GM21367 (cell line): ENCODE measurements around the gene ELF4.

Source experiments
- ATAC-seq: cut with Tn5 transposase; IDR thresholded peaks from one replicate; pipeline ENCODE4 v1.9.1; 2021; ENCODE audit not compliant: unreplicated experiment

The ELF4 gene

DNA sequence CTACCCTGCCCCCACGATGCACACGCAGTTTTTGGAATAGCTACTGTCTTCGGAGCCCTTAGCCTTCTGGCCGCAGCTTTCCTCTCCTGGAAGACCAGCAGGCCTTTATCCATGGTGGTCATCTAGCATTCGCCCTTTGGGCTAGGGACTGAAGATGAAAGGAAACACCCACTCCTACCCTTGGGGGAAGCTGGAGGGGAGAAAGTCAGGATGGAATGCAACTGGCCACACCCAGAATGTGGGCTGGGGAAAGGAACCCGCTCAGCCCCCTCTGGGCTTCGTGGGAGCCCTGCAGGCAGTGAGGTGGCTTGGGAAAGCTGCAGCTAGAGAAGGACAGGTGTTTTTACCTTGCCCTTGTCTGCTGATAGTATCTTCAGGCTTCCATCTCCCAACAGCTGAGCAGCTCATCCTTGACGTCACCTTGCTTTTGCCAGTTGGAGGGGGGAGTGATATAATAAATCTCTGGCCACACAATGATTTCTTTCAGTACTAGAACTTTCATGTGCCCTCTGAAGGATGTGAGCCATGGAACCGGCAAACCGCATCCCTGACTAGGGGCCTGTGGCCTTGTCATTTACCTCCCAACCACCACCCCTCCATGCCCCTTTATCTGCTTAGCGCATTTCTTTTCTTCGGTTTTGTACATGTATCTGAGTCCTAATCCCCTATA lies 59.0 kb downstream of the ELF4 start:
- no peak for ATAC-seq

DNA sequence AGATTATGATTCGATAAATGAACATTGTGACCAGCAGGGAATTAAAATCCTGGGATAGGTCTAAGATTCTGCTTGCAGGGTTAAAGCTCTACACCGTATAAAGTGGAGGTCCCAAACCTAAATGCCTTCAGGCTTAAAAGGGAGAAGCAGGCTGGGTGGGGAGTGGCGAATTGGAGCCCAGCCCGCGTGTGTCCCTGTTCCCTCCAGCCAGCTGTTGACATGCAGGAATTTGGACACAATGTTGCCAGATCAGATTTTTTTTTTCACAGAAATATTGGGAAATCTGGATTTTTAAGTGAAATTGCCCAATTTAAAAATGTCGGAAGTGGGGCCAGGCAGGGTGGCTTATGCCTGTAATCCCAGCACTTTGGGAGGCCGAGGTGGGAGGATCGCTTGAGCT lies 60.5 kb downstream of the ELF4 start:
- no peak for ATAC-seq

DNA sequence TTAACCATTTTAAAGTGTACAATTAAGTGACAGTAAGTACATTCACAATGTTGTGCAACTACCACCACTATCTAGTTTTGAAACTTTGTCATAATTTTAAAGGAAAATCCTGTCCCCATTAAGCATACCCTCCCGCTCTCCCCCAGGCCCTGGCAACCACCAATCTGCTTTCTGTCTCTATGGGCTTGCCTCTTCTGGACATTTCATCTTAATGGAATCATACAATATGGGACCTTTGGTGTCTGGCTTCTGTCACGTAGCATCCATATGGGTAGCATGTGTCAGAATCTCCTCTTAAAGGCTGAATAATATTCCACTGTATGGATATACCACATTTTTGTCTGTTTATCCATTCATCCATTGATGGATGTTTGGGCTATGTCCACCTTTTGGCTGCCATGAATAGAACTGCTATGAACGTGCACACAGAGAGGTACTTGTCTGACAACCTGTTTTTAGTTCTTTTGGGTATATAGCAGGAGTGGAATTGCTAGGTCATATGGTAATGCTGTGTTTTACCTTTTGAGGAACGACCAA lies 61.5 kb downstream of the ELF4 start:
- ATAC-seq = no peak

DNA sequence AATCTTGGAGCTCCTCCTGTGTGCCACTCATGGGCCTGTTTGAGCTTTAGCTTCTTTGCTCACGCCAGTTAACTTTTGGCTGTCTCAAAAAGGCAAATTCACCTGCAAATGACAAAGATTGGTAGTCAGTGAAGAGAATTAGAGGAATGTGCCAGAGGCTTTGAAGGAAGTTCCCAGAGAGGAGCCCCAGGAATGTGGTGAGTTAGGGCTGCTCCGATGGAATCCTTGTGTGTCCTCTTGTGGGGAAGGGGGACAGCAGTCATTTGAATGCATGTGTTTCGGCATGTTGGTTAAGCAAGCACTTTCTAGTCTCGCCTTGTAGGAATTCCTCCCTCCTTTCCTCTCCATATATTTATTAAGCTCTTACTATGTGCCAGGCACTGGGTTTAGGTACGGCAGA lies 62.9 kb downstream of the ELF4 start:
- ATAC-seq = no peak

DNA sequence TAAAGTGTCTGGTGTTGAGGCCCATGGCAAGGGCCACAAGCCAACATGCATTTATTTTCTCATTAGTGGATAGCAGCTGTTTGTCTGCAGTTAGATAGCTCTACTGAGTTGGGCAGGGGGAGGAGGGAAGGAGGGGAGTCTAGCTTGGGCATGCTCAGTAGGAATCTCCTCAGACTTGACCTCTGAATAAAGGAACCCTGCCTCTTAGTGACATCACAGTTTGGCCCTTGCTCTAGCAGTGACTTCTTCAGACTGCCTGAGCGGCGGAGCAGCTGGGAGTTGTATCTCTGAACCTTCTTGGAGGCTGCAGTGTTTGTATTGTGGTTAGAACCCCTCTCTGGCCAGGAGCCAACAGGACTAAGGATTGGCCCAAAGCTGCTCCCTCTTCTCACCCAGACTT lies 70.5 kb downstream of the ELF4 start:
- ATAC-seq = no peak

DNA sequence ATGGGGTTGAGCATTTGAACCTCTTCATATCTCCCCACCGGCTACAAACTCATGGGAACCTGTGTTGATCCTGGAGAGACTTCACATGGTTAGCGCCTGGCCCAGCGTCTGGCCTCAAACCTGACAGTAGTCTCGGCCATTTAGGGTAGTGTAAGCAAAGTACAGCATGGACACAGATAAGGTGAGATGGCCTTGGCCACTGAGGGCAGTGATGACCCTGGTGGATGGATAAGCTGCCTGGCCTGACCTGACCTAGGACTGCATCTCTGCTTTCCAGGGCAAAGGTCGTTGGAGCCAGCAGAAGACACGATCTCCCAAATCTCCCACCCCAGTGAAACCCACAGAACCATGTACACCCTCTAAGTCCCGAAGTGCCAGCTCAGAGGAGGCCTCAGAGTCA lies 76.1 kb downstream of the ELF4 start:
- ATAC-seq = no peak

DNA sequence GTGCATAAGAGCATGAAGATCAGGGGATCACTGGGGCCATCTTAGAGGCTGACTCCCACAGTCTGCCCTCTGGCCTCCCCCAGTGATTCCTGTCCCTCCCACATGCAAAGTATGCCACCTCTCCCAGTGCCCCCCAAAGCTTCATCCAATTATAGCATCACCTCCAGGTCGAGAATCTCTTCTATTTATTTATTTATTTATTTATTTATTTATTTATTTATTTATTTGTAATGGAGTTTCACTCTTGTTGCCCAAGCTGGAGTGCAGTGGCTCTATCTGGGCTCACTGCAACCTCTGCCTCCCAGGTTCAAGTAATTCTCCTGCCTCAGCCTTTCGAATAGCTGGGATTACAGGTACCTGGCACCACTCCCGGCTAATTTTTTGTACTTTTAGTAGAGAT lies 77.7 kb downstream of the ELF4 start:
- no peak for ATAC-seq

DNA sequence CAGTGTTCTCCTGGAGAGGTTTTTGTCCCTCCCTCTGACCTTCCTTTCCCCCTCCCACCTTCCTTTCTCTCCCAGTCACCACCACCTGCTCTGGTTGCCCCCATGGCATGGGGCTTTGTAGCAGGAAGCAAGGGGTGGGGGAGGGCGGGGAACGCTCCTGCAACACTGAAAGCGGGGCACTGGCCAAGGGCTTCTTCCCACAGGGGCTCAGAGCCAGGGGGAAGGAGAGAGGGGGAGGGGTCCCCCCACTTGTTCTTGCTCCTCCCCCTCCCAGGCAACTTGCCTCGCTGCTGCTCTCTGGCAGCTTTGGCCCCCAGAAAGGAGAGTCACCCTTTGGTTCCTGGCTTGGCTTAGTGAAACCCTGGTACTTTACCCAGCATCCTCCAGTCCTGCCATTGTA lies 79.5 kb downstream of the ELF4 start:
- ATAC-seq = no peak

DNA sequence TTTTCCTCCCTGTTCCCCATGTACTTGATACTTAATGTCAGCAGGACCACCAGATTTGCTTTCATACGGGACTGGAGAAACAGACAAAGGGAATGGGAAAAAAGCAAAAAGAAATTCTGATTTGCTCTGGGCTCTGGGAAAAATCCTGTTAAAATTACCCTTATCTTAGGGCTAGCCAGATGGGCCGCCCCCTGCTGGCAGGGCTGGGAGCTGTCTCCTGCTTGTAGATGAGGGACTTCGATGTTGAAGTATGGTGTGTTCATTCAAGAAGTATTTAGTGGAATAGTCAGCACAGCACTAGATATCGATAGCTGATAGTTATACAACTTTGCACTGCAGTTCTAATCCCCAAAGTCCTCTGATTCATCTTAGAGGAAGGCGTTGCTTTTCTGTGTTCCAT lies 82.1 kb downstream of the ELF4 start:
- no peak for ATAC-seq

DNA sequence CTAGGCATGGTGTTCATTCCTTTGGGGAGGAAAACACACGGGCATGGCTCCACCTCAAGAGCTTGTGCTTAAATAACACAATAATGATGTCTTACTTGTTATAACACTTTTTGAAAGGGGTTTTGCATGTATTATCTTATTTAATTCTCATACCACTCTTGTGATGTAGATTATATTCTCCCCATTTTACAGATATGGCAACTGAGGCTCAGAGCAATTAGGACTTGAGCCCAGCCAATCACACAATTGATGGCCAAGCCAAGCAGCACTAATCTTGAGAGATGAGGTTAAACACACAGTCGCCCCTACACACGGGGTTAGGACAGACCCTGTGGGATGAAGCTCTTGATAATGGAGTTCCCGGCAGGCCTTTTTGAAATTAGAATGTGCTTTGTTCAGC lies 82.7 kb downstream of the ELF4 start:
- no peak for ATAC-seq

DNA sequence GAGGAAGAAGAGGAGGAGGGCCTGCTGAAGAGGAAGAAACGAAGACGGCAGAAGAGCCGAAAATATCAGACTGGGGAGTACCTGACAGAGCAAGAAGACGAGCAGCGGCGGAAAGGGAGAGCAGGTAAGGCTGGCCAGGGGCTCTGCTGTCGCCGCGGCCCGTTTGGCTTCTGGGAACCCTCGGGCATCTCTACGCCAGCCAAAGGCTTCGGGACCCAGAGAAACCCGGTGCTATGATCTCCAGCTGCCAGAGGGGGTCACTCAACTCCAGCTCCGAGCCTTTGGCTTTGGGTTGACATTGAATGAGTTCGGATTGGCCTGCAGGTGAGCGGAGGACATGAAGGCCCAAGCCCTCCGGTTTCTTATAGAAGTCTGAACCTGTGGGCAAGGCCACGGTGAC lies 85.0 kb downstream of the ELF4 start:
- ATAC-seq = no peak

DNA sequence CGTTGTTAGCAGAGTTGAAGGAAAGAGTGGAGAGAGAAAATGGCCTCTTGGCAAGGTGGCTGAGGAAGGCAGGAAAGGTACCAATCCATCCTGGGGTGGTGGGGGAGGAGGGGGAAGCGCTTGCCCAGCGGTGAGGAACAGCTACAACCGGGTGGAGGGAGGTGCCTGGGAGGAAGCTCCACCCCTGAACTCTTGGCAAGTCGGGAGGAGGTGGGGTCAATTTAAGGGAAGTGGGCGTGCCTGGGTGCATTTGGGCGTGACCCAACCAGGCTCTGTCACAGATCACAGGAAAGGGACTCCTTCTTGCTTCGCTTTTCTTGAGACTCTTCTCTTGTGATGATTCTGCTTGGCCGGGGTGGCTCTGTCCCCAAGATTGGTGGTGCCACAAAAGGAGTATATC lies 86.2 kb downstream of the ELF4 start:
- peak; percentile 100 for ATAC-seq

DNA sequence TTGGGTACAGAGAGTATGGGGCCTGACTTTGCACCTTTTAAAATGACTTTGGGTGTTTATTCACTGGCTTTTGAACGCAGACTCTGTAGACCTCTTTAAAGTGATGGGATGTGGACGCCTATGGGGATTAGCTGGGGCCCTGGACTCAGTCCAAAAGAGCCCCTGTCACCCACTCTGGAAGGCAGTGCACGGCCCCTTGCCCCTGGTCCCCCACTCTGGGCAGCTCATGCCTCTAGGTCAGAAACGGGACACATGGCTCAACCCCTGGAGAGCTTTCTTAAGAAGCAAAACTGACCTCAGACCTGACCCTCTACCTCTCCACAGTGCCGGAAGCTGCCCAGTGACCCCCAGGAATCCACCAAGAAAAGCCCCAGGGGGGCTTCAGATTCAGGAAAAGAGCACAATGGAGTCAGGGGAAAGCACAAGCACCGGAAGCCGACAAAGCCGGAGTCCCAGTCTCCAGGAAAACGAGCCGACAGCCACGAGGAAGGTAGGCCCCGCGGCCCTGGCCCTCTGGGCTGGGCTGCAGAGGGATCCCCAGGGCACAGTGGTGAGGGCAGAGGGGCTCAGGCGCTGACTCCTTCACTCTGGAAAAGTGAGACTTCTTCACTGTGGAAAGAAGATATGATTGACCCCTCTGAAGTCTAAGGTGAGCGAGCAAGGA lies 89.5 kb downstream of the ELF4 start:
- ATAC-seq = no peak

DNA sequence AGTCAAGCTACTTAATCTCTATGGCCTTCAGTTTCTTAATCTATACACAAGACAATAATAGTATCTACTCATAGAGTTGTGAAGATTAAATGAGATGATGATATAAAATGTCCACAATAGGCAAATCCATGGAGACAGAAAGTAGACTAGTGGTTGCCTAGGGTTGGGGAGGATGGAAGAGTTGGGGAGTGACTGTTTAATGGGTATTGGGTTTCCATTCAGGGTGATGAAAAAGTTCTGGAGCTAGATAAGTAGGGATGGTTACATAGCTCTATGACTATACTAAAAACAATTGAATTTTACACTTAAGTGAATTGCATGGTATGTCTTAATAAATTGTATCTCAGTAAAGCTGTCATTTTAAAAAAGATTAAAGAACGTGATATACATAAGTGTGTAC lies 92.2 kb downstream of the ELF4 start:
- ATAC-seq = no peak

DNA sequence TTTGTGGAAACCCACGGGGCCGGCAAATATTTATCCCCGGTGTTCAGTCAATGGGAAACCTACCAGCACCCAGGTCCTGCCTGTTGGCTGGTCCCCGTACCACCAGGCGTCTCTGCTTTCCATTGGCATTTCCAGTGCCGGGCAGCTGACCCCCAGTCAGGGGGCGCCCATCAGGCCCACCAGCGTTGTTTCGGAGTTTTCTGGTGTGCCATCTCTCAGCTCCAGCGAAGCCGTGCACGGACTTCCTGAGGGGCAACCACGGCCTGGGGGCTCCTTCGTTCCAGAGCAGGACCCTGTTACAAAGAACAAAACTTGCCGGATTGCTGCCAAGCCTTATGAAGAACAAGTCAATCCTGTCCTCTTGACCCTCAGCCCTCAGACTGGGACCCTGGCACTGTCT lies 95.1 kb downstream of the ELF4 start:
- ATAC-seq = no peak
